NCI-H446 treated with DMSO at 0.1 percent for 48 hours (cell line): Measurements from ENCODE around the gene MRRF.

ENCODE experiments used
- DNase-seq: peaks from one replicate; lab custom pipeline; 2025; lab: John Stamatoyannopoulos, UW

The MRRF gene

DNA sequence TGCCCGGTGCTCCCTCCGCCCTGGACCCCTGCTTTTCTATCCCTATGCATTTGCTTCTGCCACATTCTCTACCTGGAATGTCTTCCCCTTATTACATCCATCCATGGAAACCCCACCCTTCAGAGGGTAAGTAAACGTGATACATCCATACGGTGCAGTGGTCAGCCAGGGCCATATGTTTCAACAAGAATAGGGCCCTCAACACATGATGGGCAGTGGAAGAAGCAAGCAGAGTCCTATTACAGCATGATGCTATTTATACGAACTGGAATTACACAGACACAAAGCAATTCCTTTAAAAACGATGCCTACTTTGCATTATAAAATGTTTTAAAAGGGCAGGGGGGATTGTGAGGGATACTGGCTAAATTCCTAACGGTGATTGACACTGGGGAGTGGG, 68.0 kb downstream of the MRRF start:
- DNase-seq: no peak

DNA sequence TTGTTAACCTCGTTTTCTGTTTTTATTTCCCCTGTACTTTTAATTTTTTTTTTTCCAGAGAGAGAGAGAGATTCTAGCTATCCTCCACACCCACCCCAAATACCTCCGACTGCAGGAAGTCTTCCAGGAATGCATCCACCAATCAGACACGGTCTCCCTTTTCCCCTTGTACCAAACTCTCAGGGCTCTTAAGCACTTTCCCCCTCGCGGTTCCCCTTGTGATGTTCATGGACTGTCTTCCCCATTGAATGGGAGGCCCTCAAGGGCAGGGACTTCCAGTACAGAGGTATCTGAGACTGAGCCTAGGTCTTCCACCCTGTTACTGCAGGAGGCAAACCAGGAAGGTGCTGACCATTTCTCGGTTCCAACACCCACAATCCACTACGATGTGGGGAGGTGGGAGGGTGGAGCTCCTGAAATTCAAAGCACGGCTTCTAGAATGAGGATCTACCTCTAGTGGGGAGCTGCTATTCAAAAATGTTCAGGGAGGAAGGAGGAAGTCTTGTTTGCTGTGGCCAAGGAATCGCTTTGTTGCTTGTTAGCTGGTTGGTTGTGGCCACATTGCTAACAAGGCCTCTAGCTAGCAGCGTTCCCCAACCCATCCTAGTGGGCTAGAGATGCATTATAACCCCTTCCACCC, 68.6 kb downstream of the MRRF start:
- DNase-seq: no peak

GRCh38 chr9:122334916-122335315, 70.2 kb downstream of the MRRF start:
- no peak for DNase-seq

GRCh38 chr9:122336189-122336588, 71.5 kb downstream of the MRRF start:
- no peak for DNase-seq

DNA sequence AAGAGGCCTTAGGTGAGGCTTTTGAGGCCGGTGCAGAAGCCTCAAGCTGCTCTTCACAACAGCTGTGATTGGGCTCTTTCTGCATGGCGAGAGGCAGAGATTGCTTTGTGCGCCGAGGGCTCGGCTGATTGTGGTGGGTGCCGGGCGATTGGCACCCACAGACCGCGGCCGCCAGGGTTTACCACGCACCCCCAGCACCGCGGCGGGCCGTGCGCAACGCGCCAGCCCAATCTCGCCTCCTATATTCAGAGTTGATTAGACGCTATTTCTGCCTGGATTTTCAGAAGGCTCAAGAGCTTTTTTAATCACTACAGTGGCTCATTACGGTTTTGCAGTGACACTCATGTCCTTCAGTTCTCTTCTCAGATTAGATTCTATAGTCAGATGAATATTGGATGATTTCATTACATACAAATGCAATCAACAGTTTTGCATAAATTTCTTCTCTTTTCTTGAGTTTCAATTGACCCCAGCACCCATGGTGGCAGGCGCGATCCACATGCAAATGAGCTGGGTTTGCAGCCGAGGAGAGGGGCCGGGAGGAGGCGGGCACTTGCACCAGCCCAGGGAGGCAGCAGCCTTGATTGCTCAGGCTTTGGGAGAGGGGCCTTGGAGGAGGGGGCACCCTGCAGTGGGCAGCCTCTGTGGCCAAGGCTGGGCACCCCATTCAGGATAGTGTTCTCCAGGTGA, 72.3 kb downstream of the MRRF start:
- no peak for DNase-seq

DNA sequence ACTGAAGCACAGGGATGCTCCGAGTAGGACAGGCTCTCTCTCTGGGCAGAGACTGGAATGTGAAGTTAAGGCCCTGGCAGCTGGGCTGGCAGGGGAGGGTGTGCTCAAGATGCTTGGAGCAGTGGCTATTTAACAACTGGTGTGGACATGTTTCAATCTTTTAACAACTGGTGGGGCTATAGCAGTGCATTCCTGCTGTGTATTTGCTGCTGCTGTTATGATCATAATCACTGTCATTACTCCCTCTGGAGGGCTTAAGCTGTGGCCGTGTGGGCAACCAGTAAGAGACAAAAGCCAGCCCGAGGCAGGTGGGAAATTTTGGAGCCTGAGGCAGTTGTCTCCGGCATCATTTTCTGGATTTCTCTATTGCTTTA, 72.9 kb downstream of the MRRF start:
- no peak for DNase-seq

GRCh38 chr9:122338536-122338935, 73.9 kb downstream of the MRRF start:
- no peak for DNase-seq

- DNase-seq: no peak
Measured at GRCh38 chr9:122338994-122339393, 74.3 kb downstream of the MRRF start.

- no peak for DNase-seq
Measured at GRCh38 chr9:122339579-122339978, 74.9 kb downstream of the MRRF start.

- DNase-seq: no peak
Measured at GRCh38 chr9:122340161-122340560, 75.5 kb downstream of the MRRF start.

- DNase-seq: no peak
Measured at GRCh38 chr9:122342323-122343050, 77.8 kb downstream of the MRRF start.

DNA sequence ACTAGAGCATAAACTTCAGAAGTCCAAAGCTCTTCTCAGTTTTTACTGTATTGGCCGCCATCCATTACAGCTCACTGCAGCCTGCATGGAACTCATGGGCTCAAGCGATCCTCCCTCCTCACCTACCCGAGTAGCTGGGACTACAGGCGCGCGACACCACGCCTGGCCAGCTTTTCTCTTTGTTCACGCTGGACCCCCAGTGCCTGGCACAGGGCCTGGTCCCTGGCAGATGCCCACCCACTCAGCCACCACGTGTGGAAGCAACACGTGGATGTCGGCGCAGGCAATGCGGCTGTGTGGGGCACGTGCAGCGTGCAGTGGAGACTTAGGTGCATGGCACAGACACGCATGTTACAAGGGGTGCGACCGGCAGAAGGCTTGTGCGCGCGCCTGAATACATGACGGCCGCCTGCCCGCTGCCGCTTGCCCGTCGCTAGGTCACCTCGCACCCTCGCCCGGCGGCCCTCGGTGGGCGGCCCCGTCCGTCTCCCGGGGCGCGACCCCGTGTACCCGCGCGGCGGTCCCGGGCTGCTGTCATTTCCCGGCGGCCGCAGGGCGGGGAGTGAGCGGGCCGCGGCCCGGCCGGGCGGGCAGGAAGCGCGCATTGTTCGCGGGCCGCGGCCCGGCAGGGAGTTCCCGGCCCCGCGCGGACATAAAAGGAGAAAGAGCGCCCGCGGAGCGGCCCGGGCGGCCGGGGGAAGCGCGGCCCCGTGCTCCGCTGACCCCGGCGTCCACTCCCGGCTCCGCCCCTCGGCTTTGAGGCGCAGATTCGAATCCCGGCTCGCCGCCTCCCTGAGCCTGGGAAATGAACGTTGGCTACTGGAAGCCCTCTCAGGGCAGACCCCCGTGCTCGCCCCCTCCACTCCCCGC, 82.0 kb downstream of the MRRF start:
- DNase-seq: no peak

GRCh38 chr9:122347348-122348287, 82.9 kb downstream of the MRRF start:
- DNase-seq: no peak

- no peak for DNase-seq
Measured at GRCh38 chr9:122348288-122348777, 83.7 kb downstream of the MRRF start.

GRCh38 chr9:122348791-122349190, 84.1 kb downstream of the MRRF start:
- no peak for DNase-seq

DNA sequence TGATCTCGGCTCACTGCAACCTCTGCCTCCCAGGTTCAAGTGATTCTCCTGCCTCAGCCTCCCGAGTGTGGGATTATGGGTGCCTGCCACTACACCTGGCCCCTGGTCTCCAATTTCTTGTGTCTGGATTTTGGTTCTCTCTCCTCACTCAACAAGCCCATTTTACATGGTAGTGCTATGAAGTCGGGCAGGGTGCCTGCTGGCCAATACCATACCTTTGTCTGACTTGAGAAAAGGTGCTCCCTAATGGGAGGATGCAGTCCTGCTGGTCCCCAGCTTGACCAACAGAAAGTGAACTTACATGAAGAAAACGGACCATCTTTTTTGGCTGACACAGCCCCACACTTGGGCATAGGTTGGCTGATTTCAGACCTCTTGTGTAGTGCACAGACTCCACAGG, 84.5 kb downstream of the MRRF start:
- DNase-seq: no peak

DNA sequence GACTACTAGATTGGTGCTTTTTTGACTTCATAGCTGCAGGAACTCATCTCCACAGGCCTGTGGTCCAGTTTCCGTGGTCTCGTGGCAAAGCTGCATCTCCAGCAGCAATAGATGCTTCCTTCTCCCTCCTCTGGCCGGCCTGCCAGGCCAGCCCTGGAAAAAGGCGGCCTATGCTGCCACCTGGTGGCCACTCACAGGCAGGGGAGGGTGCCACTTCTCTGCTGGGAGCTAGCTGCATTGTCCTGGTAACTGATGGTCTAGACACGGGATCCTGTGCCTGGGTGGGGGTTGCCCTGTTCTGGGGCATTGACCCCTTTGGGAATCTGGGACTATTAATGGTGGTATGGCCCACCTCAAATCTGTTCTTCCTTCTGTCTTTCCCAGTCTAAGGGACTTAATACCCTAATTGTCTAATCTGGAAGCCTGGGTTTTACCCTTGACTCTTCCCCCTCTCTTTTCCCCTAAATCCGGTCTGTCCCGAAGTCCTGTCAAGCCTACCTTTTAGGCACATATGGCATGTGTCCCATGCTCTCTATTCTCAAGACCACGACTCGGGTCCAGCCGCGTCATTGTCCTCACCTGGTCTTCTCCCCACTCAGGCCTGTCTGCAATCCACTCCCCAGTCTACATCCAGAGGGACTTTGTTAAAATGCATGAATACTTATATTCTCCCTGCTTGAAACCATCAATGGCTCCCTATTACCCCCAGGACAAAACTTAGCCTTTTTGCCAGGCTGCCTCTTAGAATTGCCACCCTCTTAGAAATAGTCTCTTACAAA, 86.1 kb downstream of the MRRF start:
- no peak for DNase-seq

DNA sequence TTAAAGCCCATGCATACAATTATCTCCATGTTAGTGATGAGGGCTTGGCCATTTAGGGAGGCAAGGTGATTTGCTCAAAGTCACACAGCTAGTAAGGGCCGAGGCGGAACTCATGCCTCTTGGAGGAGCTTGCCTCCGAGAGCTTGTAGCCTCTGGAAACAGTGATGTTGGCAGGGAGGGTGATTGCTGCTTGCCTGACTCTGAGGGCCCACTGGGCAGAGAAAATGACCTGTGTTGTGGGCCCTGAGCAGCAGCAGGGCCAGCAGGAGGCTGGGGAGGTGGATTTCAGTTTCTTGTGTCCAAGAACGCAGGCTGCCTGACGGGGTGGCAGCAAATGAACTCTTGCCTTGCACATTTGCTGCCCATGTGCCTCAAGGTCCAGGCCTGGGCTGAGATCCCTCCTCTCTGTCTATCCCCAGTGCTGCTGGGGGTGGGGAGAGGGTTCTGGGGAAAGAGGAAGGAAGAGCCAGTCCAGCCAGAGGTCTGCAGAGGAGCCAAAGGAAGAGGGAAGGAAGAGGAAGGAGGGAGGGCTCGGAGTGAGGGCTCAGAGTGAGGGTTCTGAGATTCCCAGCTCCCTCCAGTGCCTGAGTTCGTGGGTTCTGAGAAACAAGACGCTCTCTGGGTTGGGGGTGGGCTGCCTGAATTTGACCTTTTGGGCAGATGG, 90.0 kb downstream of the MRRF start:
- no peak for DNase-seq

GRCh38 chr9:122355336-122355875, 90.7 kb downstream of the MRRF start:
- DNase-seq: no peak
